Transverse colon (tissue), 4 donors: ENCODE data around the gene SBF2.

Source experiments
- CTCF ChIP-seq, 5 experiments: fragments of 200-600 bp in 3 of 5; fragments of 450-650 bp in 2 of 5; sonication (generic) in 3 of 5; IDR thresholded peaks; 1 replicate in 2 of 5; 2 replicates in 3 of 5; pipeline ENCODE4 v1.5.1; 2016 to 2017; ENCODE audit warnings: antibody characterized with exemption in 5 of 5, inconsistent platforms in 3 of 5, mild to moderate bottlenecking in 2 of 5, moderate library complexity in 1 of 5
- EP300 ChIP-seq: sonication (generic); formaldehyde crosslinking; IDR thresholded peaks from one replicate; pipeline ENCODE4 v1.6.1; 2017; ENCODE audit warnings: antibody characterized with exemption, low read depth
- POLR2A ChIP-seq: fragments of 450-650 bp; IDR thresholded peaks from one replicate; pipeline ENCODE4 v1.6.1; 2016; ENCODE audit warnings: antibody characterized with exemption, mild to moderate bottlenecking, moderate library complexity
- POLR2AphosphoS5 ChIP-seq, 3 donors: sonication (generic); formaldehyde crosslinking; IDR thresholded peaks; one replicate each; pipeline ENCODE4 v1.6.1; 2016; ENCODE audit warnings: antibody characterized with exemption in 3 of 3

- no peak for TF ChIP-seq CTCF (IDR thresholded peaks at IDR 0.05)
- TF ChIP-seq POLR2A = no peak
- no peak for TF ChIP-seq POLR2AphosphoS5 (IDR thresholded peaks at IDR 0.05)
- TF ChIP-seq EP300 = no peak
Observed at GRCh38 chr11:9799886-9800285, 494.1 kb downstream of the SBF2 start.
